ENCODE measurements around the gene SHISA7. TPM values are rescaled to one million over a fixed set of nuclear protein-coding genes. Genes with fewer than 3 reads are reported as not detected.
A peak's percentile ranks its signal among the peaks of the same experiment; 100 is the strongest.

Gene SHISA7
- total RNA-seq, 1 experiment from 2014 or later, result not detected

- intact Hi-C loops (cut with micrococcal nuclease), result no loop called here
- Histone ChIP-seq H3K4me3 (ENCODE audit: low read length) (no peak overlapping the region; the same call in 1 of the 2 replicates), H3K27ac (ENCODE audit: low read length) (peak overlapping the region; percentile 73; the same call in 1 of the 2 replicates), H3K79me2 (ENCODE audit: low read length) (no peaks in the 10 kb centered on the region), H3K9me3 (ENCODE audit: low read length) (no peaks in the 10 kb centered on the region), H3K4me2 (ENCODE audit: low read length) (peak overlapping the region; percentile 84), H3F3A (ENCODE audit: low read length, unreplicated experiment) (peaks cover 3% of the 10 kb centered on the region), H3K4me1 (ENCODE audit: insufficient read depth, low read length) (peaks cover 33% of the 10 kb centered on the region), H3K27me3 (ENCODE audit: low read length) (no peaks in the 10 kb centered on the region), H3K9ac (ENCODE audit: low read length) (no peak overlapping the region), H4K20me1 (ENCODE audit: low read length) (no peaks in the 10 kb centered on the region), H3K36me3 (ENCODE audit: low read depth, low read length) (no peaks in the 10 kb centered on the region), H3K9me2 (replicated peaks; ENCODE audit: low read length) (no peaks in the 10 kb centered on the region), H2AFZ (ENCODE audit: low read length) (no peak overlapping the region)
- TF ChIP-seq, protein P1, sequence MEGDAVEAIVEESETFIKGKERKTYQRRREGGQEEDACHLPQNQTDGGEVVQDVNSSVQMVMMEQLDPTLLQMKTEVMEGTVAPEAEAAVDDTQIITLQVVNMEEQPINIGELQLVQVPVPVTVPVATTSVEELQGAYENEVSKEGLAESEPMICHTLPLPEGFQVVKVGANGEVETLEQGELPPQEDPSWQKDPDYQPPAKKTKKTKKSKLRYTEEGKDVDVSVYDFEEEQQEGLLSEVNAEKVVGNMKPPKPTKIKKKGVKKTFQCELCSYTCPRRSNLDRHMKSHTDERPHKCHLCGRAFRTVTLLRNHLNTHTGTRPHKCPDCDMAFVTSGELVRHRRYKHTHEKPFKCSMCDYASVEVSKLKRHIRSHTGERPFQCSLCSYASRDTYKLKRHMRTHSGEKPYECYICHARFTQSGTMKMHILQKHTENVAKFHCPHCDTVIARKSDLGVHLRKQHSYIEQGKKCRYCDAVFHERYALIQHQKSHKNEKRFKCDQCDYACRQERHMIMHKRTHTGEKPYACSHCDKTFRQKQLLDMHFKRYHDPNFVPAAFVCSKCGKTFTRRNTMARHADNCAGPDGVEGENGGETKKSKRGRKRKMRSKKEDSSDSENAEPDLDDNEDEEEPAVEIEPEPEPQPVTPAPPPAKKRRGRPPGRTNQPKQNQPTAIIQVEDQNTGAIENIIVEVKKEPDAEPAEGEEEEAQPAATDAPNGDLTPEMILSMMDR (conservative IDR thresholded peaks at IDR 0.05; ENCODE audit: low read depth, low read length), result no peak
- no peak for TF ChIP-seq EZH2 (IDR thresholded peaks at IDR 0.05; ENCODE audit: low read length, unreplicated experiment)
- no peak for TF ChIP-seq EZH2phosphoT487 (IDR thresholded peaks at IDR 0.05; ENCODE audit: borderline replicate concordance, low read length)
- no TSS peak for BruUV-seq (replicated peaks)
- ChIA-PET POLR2A (ENCODE audit: unreplicated experiment) (interaction anchor here (0.6 kb wide), 1 partner anchor 330 kb away, joined by 23 read pairs; no protein-coding TSS in a partner anchor), CTCF (interaction anchor here (1.9 kb wide), 1 partner anchor 18 kb away, joined by 13 read pairs; no protein-coding TSS in a partner anchor)
- no peak for DNase-seq
- no peak for ATAC-seq
These were observed 43.2 kb upstream of the SHISA7 start for GRCh38 chr19:55486043-55486970.

DNA sequence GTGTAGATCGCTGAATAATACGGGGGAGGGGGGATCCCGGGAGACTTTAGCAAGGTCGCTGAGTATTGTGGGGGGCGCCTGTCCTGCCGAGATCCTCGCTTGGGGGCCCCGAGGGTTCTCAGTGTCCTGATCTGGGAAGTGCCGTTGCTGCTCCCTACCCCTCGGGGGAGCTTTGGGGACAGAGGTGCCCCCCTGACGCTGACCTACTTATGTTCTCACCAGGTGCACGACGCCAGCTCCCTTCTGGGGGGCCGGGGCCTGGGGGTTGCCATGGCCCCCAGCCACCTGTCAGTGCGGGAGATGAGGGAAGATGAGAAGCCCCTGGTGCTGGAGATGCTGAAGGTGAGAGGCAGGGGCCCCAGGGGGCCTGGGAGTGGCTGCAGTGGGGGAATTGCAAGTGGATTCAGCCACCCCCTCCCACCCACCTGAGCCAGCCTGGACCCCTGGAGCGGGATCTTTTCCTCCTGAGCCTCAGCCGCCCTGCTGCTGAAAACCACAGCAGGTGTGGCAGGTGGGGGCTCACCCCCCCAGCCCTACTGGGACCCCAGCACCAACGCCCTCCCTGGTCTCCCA is 42.4 kb upstream of the SHISA7 start:
- no peak for DNase-seq
- H3K4me2 ChIP-seq (ENCODE audit: low read length), result peak overlapping the region; percentile 84

More for the DNA sequence above, 42.4 kb upstream of the SHISA7 start:
- Histone ChIP-seq H3K36me3 (ENCODE audit: low read depth, low read length) (no peaks in the 10 kb centered on the region), H3K79me2 (ENCODE audit: low read length) (no peaks in the 10 kb centered on the region), H3K9me2 (replicated peaks; ENCODE audit: low read length) (no peaks in the 10 kb centered on the region), H3F3A (ENCODE audit: low read length, unreplicated experiment) (peaks cover 3% of the 10 kb centered on the region), H3K9me3 (ENCODE audit: low read length) (no peaks in the 10 kb centered on the region), H3K4me3 (ENCODE audit: low read length) (peak overlapping the region; percentile 72), H4K20me1 (ENCODE audit: low read length) (no peaks in the 10 kb centered on the region), H3K27ac (ENCODE audit: low read length) (0 out of 2 replicates have a peak overlapping the region, but pooled peaks have one; percentile 7), H3K4me1 (ENCODE audit: insufficient read depth, low read length) (peaks cover 33% of the 10 kb centered on the region), H3K9ac (ENCODE audit: low read length) (peak overlapping the region; percentile 68), H3K27me3 (ENCODE audit: low read length) (no peaks in the 10 kb centered on the region), H2AFZ (ENCODE audit: low read length) (peak overlapping the region; percentile 55)
- intact Hi-C loops (cut with micrococcal nuclease), result no loop called here
- ChIA-PET CTCF (interaction anchor here (1.3 to 1.6 kb wide), 2 partner anchors 18 kb away, joined by 3 to 4 read pairs; no protein-coding TSS in a partner anchor), POLR2A (ENCODE audit: unreplicated experiment) (interaction anchor here (0.5 kb wide), 1 partner anchor 1055 kb away, joined by 4 read pairs; no protein-coding TSS in a partner anchor)
- no peak for ATAC-seq
- TF ChIP-seq EZH2 (IDR thresholded peaks at IDR 0.05; ENCODE audit: low read length, unreplicated experiment) (no peak), EZH2phosphoT487 (IDR thresholded peaks at IDR 0.05; ENCODE audit: borderline replicate concordance, low read length) (no peak)
- TF ChIP-seq, protein P1 (conservative IDR thresholded peaks at IDR 0.05; ENCODE audit: low read depth, low read length), result no peak
- TSS peak; percentile 61 for BruUV-seq (replicated peaks)
